Stimulated activated CD4-positive, alpha-beta T cell treated with anti-CD3 and anti-CD28 coated beads, Interleukin-15, amount 100 ng/mL, for 1 hour (primary cell): ENCODE measurements around the gene ZBTB25.

Source experiments
- DNase-seq, 2 donors: peaks; one replicate each; pipeline ENCODE4 v3.0.0-alpha.2; 2020; ENCODE audit warnings: low read depth in 1 of 2, low spot score in 1 of 2

The ZBTB25 gene

GRCh38 chr14:64444984-64445845 is 58.4 kb downstream of the ZBTB25 start:
- no peak for DNase-seq

- no peak for DNase-seq
Measured at GRCh38 chr14:64444140-64444539, 59.5 kb downstream of the ZBTB25 start.

- no peak for DNase-seq
Measured at GRCh38 chr14:64442300-64442988, 61.2 kb downstream of the ZBTB25 start.

GRCh38 chr14:64440494-64440893 is 63.1 kb downstream of the ZBTB25 start:
- DNase-seq, result no peak

- DNase-seq, result no peak
Measured at GRCh38 chr14:64439141-64439540, 64.5 kb downstream of the ZBTB25 start.

GRCh38 chr14:64438181-64438841 is 65.3 kb downstream of the ZBTB25 start:
- no peak for DNase-seq

- DNase-seq, result no peak
Measured at GRCh38 chr14:64434528-64434927, 69.1 kb downstream of the ZBTB25 start.

GRCh38 chr14:64423987-64424386 is 79.7 kb downstream of the ZBTB25 start:
- no peak for DNase-seq

- DNase-seq, result no peak
Measured at GRCh38 chr14:64422756-64423155, 80.9 kb downstream of the ZBTB25 start.

- DNase-seq, result no peak
Measured at GRCh38 chr14:64422005-64422404, 81.6 kb downstream of the ZBTB25 start.

- no peak for DNase-seq
Measured at GRCh38 chr14:64421166-64421565, 82.5 kb downstream of the ZBTB25 start.

- no peak for DNase-seq
Measured at GRCh38 chr14:64419003-64419402, 84.6 kb downstream of the ZBTB25 start.

- no peak for DNase-seq
Measured at GRCh38 chr14:64417771-64418125, 85.9 kb downstream of the ZBTB25 start.

GRCh38 chr14:64417055-64417770 is 86.4 kb downstream of the ZBTB25 start:
- DNase-seq, result no peak

- DNase-seq, result no peak
Measured at GRCh38 chr14:64416348-64416932, 87.2 kb downstream of the ZBTB25 start.

GRCh38 chr14:64412237-64412636 is 91.4 kb downstream of the ZBTB25 start:
- DNase-seq, result no peak

GRCh38 chr14:64411001-64411400 is 92.6 kb downstream of the ZBTB25 start:
- DNase-seq, result no peak

- DNase-seq, result no peak
Measured at GRCh38 chr14:64410084-64410774, 93.4 kb downstream of the ZBTB25 start.

GRCh38 chr14:64409126-64409920 is 94.3 kb downstream of the ZBTB25 start:
- no peak for DNase-seq

- no peak for DNase-seq
Measured at GRCh38 chr14:64407329-64407728, 96.3 kb downstream of the ZBTB25 start.
